GM12801 (cell line): ENCODE measurements around the gene CSF2.

Experiments
- TF ChIP-seq, protein P1 (sequence below): IDR thresholded peaks from one replicate; pipeline ENCODE4 v1.5.1; 2011; ENCODE audit warnings: control low read depth; ENCODE audit not compliant: insufficient read length; ENCODE audit errors: extremely low read depth

CSF2 gene

GRCh38 chr5:132109494-132110053 is 36.0 kb downstream of the CSF2 start:
- TF ChIP-seq, protein P1, sequence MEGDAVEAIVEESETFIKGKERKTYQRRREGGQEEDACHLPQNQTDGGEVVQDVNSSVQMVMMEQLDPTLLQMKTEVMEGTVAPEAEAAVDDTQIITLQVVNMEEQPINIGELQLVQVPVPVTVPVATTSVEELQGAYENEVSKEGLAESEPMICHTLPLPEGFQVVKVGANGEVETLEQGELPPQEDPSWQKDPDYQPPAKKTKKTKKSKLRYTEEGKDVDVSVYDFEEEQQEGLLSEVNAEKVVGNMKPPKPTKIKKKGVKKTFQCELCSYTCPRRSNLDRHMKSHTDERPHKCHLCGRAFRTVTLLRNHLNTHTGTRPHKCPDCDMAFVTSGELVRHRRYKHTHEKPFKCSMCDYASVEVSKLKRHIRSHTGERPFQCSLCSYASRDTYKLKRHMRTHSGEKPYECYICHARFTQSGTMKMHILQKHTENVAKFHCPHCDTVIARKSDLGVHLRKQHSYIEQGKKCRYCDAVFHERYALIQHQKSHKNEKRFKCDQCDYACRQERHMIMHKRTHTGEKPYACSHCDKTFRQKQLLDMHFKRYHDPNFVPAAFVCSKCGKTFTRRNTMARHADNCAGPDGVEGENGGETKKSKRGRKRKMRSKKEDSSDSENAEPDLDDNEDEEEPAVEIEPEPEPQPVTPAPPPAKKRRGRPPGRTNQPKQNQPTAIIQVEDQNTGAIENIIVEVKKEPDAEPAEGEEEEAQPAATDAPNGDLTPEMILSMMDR = no peak

- TF ChIP-seq, protein P1 = no peak
Measured at GRCh38 chr5:132110195-132110594, 36.6 kb downstream of the CSF2 start.

DNA sequence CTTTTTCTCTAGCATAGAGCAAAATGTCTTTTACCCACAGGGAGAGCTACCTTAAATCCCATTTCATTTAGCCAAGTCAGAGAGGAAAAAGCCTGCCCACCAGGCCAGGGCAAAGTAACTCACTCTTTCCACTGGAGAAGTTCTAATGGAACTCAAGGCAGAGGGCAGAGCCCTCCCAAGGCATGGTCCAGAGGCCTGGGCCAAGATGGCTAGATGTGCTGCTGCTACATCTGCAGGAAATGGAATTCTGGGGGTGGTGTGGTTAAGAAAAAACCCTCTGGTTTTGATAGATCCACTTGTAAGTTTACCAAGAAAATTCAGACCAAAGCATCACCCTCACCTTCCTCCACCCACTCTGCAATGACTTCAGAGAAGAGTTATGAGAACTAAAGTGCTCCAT is 37.3 kb downstream of the CSF2 start:
- TF ChIP-seq, protein P1 = no peak

DNA sequence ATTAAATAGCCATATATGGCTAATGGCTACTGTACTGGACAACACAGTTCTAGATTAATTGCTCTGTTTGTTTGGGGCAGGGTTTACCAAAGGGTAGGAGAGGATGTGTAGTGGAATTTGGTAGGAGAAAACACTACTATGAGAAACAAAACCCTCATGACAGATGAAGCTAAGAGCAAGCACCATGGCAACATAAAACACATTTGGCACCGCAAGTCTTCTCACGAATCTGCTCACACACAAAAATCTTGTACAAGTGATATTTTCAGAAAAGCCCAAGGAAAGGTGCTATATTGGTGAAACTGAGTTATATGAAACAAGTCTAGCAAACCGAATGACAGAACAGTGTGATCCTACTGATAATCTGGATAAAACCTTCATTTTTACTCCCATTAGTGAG is 38.5 kb downstream of the CSF2 start:
- TF ChIP-seq, protein P1 = no peak

DNA sequence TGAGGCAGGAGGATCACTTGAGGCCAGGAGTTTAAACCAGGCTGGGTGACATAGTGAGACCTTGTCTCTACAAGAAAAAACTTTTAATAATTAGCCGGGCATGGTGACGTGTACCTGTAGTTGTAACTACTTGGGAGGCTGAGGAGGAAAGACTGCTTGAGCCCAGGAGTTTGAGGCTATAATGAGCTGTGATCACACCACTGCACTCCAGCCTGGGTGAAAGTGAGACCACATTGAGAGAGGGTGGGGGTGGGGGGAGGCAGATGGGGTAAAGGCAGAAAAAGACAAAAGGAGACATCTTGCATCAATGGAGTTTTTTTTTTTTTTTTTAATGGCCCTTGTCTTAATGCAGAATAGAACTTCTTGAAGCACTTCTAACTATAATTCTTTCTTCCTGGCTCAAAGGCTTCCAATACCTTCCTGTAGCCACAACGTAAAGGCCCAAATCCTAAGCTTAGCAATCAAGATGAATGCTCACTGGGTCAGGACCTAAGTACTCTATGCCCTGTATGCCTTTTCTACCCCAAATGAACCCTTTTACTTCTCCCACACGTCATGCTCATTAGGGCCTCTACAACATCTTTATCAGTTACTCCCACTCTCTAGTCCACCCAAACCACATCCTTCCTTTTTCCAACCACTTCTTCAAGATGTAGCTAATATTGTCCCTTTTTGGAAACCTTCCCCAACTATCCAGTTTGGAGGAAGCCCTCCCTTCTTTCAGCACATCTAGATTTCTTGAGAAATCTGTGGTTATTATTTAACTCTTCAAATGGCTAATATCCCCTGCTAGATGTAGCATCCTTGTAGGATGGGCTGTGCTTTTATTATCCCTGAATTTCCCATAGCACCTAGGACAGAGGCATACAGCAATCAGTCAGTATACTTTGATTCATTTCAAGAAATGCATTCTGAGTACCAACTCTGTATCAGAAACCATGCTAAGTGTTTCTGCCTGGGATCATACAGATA is 40.8 kb downstream of the CSF2 start:
- TF ChIP-seq, protein P1 = no peak

GRCh38 chr5:132115375-132115774 is 41.8 kb downstream of the CSF2 start:
- TF ChIP-seq, protein P1 = no peak

GRCh38 chr5:132116072-132116471 is 42.5 kb downstream of the CSF2 start:
- TF ChIP-seq, protein P1 = no peak
